B cell (primary cell): Measurements from ENCODE around the gene TRIOBP. TPM values are rescaled to one million over a fixed set of nuclear protein-coding genes. Genes with fewer than 3 reads are reported as not detected.

Experiments used
- ATAC-seq: fragments of 200-7000 bp; cut with Tn5 transposase; one replicate; pipeline ENCODE4 v1.10.0; 2021; ENCODE audit warnings: low read depth, mild to moderate bottlenecking, moderate number of reproducible peaks, moderate library complexity
- CTCF ChIA-PET: fragments of 350-600 bp; sonication (Branson Sonifier 250); formaldehyde crosslinking; loops from one replicate; lab custom pipeline; 2021; ENCODE audit warnings: antibody characterized with exemption, inconsistent platforms; lab: Charles Lee
- POLR2A ChIA-PET: fragments of 350-600 bp; sonication (Branson Sonifier 250); formaldehyde crosslinking; loops from one replicate; lab custom pipeline; 2021; ENCODE audit warnings: antibody characterized with exemption; lab: Charles Lee
- DNase-seq: peaks from one replicate; pipeline ENCODE4 v3.0.0; 2013
- H2AFZ ChIP-seq: 2 replicates; pipeline ENCODE4 v1.6.1; 2012; ENCODE audit warnings: mild to moderate bottlenecking, low read depth, low read length; ENCODE audit not compliant: insufficient read depth, poor library complexity, severe bottlenecking
- H3K27ac ChIP-seq, 2 donors: 1 replicate in 1 of 2; 2 replicates in 1 of 2; pipeline ENCODE4 v1.5.1; 2012 to 2013; ENCODE audit warnings: low read length in 2 of 2, mild to moderate bottlenecking in 2 of 2, moderate library complexity in 1 of 2
- H3K27me3 ChIP-seq, 4 experiments: fragments of 200-600 bp in 1 of 4; sonication (generic) in 1 of 4; replicated peaks in 1 of 4; 1 replicate in 2 of 4; 2 replicates in 2 of 4; pipeline versions ENCODE4 v1.6.1 to v1.7.0; 2013 to 2016; ENCODE audit warnings: low read length in 3 of 4, mild to moderate bottlenecking in 2 of 4, mixed read lengths in 1 of 4, moderate library complexity in 1 of 4; ENCODE audit not compliant: insufficient read depth in 4 of 4, control insufficient read depth in 3 of 4; ENCODE audit errors: control extremely low read depth in 1 of 4
- H3K36me3 ChIP-seq, 2 experiments: replicated peaks in 1 of 2; 1 replicate in 1 of 2; 2 replicates in 1 of 2; pipeline versions ENCODE4 v1.6.1 to v1.7.1; 2013; ENCODE audit warnings: low read length in 1 of 2; ENCODE audit not compliant: insufficient read depth in 2 of 2, control insufficient read depth in 1 of 2; ENCODE audit errors: control extremely low read depth in 1 of 2, extremely low read depth in 1 of 2
- H3K4me1 ChIP-seq, 2 donors: fragments of 200-600 bp in 1 of 2; sonication (generic) in 1 of 2; 1 replicate in 1 of 2; 2 replicates in 1 of 2; pipeline versions ENCODE4 v1.5.1 to v1.6.1; 2013 to 2017; ENCODE audit warnings: low read length in 2 of 2; ENCODE audit not compliant: control insufficient read depth in 2 of 2, insufficient read depth in 2 of 2
- H3K4me2 ChIP-seq: replicated peaks from 2 replicates; pipeline ENCODE3; 2012; ENCODE audit warnings: mild to moderate bottlenecking, low read depth, low read length; ENCODE audit not compliant: poor library complexity, severe bottlenecking
- H3K4me3 ChIP-seq, 5 experiments: fragments of 200-600 bp in 1 of 5; sonication (generic) in 1 of 5; 1 replicate in 3 of 5; 2 replicates in 2 of 5; pipeline versions ENCODE4 v1.5.1 to v1.7.0; 2011 to 2016; ENCODE audit warnings: low read length in 4 of 5, mild to moderate bottlenecking in 4 of 5, low read depth in 2 of 5, control low read depth in 1 of 5, moderate library complexity in 1 of 5; ENCODE audit not compliant: insufficient read depth in 1 of 5; ENCODE audit errors: control extremely low read depth in 1 of 5, extremely low read depth in 1 of 5
- H3K79me2 ChIP-seq: fragments of 200-600 bp; sonication (generic); one replicate; pipeline ENCODE4 v1.6.0; 2016; ENCODE audit warnings: low read length; ENCODE audit not compliant: control insufficient read depth, insufficient read depth
- H3K9ac ChIP-seq: fragments of 200-600 bp; sonication (generic); 2 replicates; pipeline ENCODE4 v1.6.1; 2017; ENCODE audit warnings: mild to moderate bottlenecking, low read length, moderate library complexity
- H3K9me3 ChIP-seq, 3 donors: one replicate each; pipeline versions ENCODE4 v1.6.1 to v1.7.1; 2013; ENCODE audit warnings: low read length in 2 of 3; ENCODE audit not compliant: control insufficient read depth in 2 of 3, insufficient read depth in 1 of 3; ENCODE audit errors: control extremely low read depth in 1 of 3
- H4K20me1 ChIP-seq: 2 replicates; pipeline ENCODE4 v1.6.0; 2012; ENCODE audit warnings: mild to moderate bottlenecking, low read length; ENCODE audit not compliant: insufficient read depth, control insufficient read depth, poor library complexity, severe bottlenecking
- H3K27ac Mint-ChIP-seq: one replicate; pipeline ENCODE4 v1.8.0; 2021; ENCODE audit warnings: mixed read lengths
- H3K27me3 Mint-ChIP-seq: one replicate; pipeline ENCODE4 v1.8.0; 2021; ENCODE audit warnings: mixed read lengths
- H3K4me1 Mint-ChIP-seq: one replicate; pipeline ENCODE4 v1.8.0; 2021; ENCODE audit warnings: mixed read lengths
- H3K4me3 Mint-ChIP-seq: one replicate; pipeline ENCODE4 v1.8.0; 2021; ENCODE audit warnings: mixed read lengths
- H3K9me3 Mint-ChIP-seq: one replicate; pipeline ENCODE4 v1.8.0; 2022; ENCODE audit warnings: mixed read lengths; ENCODE audit not compliant: insufficient read depth
- CTCF ChIP-seq: fragments of 200-600 bp; IDR thresholded peaks from one replicate; pipeline ENCODE4 v1.8.0; 2022; ENCODE audit warnings: antibody characterized with exemption, mild to moderate bottlenecking
- EZH2 ChIP-seq: IDR thresholded peaks from 2 replicates; pipeline ENCODE4 v1.6.1; 2012; ENCODE audit warnings: borderline replicate concordance, low read depth, mild to moderate bottlenecking, moderate library complexity, low read length; ENCODE audit not compliant: insufficient read depth, poor library complexity, severe bottlenecking
- WGBS: methylation state at CpG from one replicate; pipeline ENCODE4 v1.1.5; 2013; ENCODE audit warnings: missing lambda C conversion rate; ENCODE audit not compliant: insufficient coverage; 5-methylcytosine and 5-hydroxymethylcytosine counted together
- intact Hi-C: fragments of 100-400 bp; cut with micrococcal nuclease; formaldehyde crosslinking; loops from one replicate; pipeline ENCODE4 v1.10.0; 2022
- polyA plus RNA-seq: library from polyadenylated mRNA; depleted of rRNA; stranded (reverse); fragments of >200 nt; gene quantifications from 2 replicates; pipeline ENCODE4 v1.2.3, GENCODE V29; 2012
- total RNA-seq, 2 donors: library from RNA; stranded (reverse); fragments of 120-200 nt in 1 of 2; gene quantifications; 1 replicate in 1 of 2; 2 replicates in 1 of 2; pipeline versions ENCODE4 v1.2.3 to v1.2.4, GENCODE V29; 2013 to 2022

The TRIOBP gene
- total and polyA plus RNA-seq, 2 donors (not counting 1 experiment from before 2014, with no cell fraction given): 26.8 to 47.5 TPM

- POLR2A ChIA-PET: no interaction called here
- H3K9ac ChIP-seq: no peak overlapping the region
These were observed 54.8 kb downstream of the TRIOBP start for GRCh38 chr22:37751449-37752188.

More at GRCh38 chr22:37751449-37752188, 54.8 kb downstream of the TRIOBP start:
- ATAC-seq (no peak), DNase-seq (no peak)
- CTCF ChIA-PET: no interaction called here
- intact Hi-C loops: no loop called here
- H3K4me1 ChIP-seq: peaks cover 10 to 14% of the 10 kb centered on the region in 2 donors
- H3K27me3 ChIP-seq: no peaks in the 10 kb centered on the region
- H3K4me2 ChIP-seq: no peak overlapping the region
- peaks cover 49% of the 10 kb centered on the region for H3K79me2 ChIP-seq
- H2AFZ ChIP-seq: no peak overlapping the region
- H3K9me3 Mint-ChIP-seq: no peaks in the 10 kb centered on the region
- TF ChIP-seq EZH2: no peak
- TF ChIP-seq CTCF: no peak
- no peaks in the 10 kb centered on the region for H3K27me3 Mint-ChIP-seq
- H3K4me3 Mint-ChIP-seq: no peak overlapping the region
- peaks cover 49% of the 10 kb centered on the region for H4K20me1 ChIP-seq
- H3K4me1 Mint-ChIP-seq: peaks cover 17% of the 10 kb centered on the region
- H3K4me3 ChIP-seq: no peak overlapping the region
- peaks cover 0 to 25% of the 10 kb centered on the region in 2 experiments for H3K36me3 ChIP-seq
- WGBS: 89% methylated on average over 3 of the region's 11 CpGs
- H3K27ac ChIP-seq: no peak overlapping the region
- no peak overlapping the region for H3K27ac Mint-ChIP-seq
- H3K9me3 ChIP-seq: no peaks in the 10 kb centered on the region
